Measurements from ENCODE around the gene MPRIP.

DNA sequence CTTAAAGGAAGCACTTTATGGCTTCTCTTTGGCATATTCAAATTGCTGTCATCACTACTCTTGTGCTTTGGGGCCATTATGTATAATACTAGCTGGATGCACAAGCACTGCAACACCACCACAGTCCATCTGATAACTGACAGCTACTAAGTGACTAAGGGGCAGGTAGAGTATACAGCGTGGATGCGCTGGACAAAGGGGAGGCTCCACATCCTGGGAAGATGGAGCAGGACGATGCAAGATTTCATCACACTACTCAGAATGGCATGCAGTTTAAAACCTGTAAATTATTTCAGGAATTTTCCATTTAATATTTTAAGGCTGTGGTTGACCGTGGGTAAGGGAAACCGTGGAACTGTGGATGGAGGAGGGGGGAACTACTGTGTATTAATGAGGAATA lies 25.0 kb downstream of the MPRIP start:
- TF ChIP-seq POLR2A (IDR thresholded peaks at IDR 0.05) (no peak), CTCF (IDR thresholded peaks at IDR 0.05) (no peak)
